ENCODE data around the gene CHEK2. TPM values are rescaled to one million over a fixed set of nuclear protein-coding genes. Genes with fewer than 3 reads are reported as not detected.
"Not testable (repeated sequence)": the region's sequence is repeated elsewhere in the genome, so short reads cannot be mapped to it uniquely, and the experiment has no call there.

The CHEK2 gene
- total and polyA plus RNA-seq, 2 experiments from 2014 or later: 12.2 to 21.8 TPM

- H3K36me3 ChIP-seq (ENCODE audit: low read depth): no peaks in the 10 kb centered on the region
- H3K27me3 ChIP-seq (replicated peaks; ENCODE audit: insufficient read depth): no peaks in the 10 kb centered on the region
- H3K4me1 ChIP-seq (ENCODE audit: insufficient read depth): peaks cover 12% of the 10 kb centered on the region
- H3K9ac ChIP-seq: no peak overlapping the region
- H3K4me3 ChIP-seq: no peak overlapping the region
- H2AFZ ChIP-seq: no peak overlapping the region
- in situ Hi-C loops (cut with MboI): no loop called here
- peak; percentile 41 for DNase-seq
- WGBS, 2 experiments (ENCODE audit: low coverage in 1 of 2, low lambda C conversion rate in 2 of 2, missing lambda C conversion rate in 2 of 2): 43 to 46% methylated on average over 3 of the region's 3 CpGs
- H3F3A ChIP-seq (ENCODE audit: insufficient read depth): peaks cover 13% of the 10 kb centered on the region; the same call in 1 of the 2 replicates
- H3K4me2 ChIP-seq (ENCODE audit: unreplicated experiment): no peak overlapping the region
- 0 out of 2 replicates have a peak, but pooled peaks cover 4% of the 10 kb centered on the region for H4K20me1 ChIP-seq (ENCODE audit: insufficient read depth)
- peaks cover 23% of the 10 kb centered on the region for H3K79me2 ChIP-seq (ENCODE audit: insufficient read depth)
- no peaks in the 10 kb centered on the region for H3K9me2 ChIP-seq (ENCODE audit: insufficient read depth)
- TF ChIP-seq EZH2phosphoT487 (IDR thresholded peaks at IDR 0.05; ENCODE audit: insufficient read depth, low read depth) (no peak), EZH2 (IDR thresholded peaks at IDR 0.05; ENCODE audit: insufficient read depth, poor library complexity, severe bottlenecking) (no peak)
- no peak overlapping the region for H3K27ac ChIP-seq
- no peaks in the 10 kb centered on the region for H3K9me3 ChIP-seq (ENCODE audit: low read depth)
Observed at GRCh38 chr22:28674121-28674563, 67.5 kb downstream of the CHEK2 start.

- Histone ChIP-seq H3K9me2 (ENCODE audit: insufficient read depth) (no peaks in the 10 kb centered on the region), H3K4me2 (ENCODE audit: unreplicated experiment) (no peak overlapping the region), H2AFZ (no peak overlapping the region), H3K36me3 (ENCODE audit: low read depth) (no peaks in the 10 kb centered on the region), H3K9ac (no peak overlapping the region), H3K27ac (peak overlapping the region; percentile 57), H3F3A (ENCODE audit: insufficient read depth) (peaks cover 13% of the 10 kb centered on the region; the same call in 1 of the 2 replicates), H4K20me1 (ENCODE audit: insufficient read depth) (0 out of 2 replicates have a peak, but pooled peaks cover 4% of the 10 kb centered on the region), H3K4me3 (no peak overlapping the region), H3K79me2 (ENCODE audit: insufficient read depth) (peaks cover 10% of the 10 kb centered on the region; the same call in 1 of the 2 replicates), H3K9me3 (ENCODE audit: low read depth) (no peaks in the 10 kb centered on the region), H3K27me3 (replicated peaks; ENCODE audit: insufficient read depth) (no peaks in the 10 kb centered on the region), H3K4me1 (ENCODE audit: insufficient read depth) (peaks cover 12% of the 10 kb centered on the region)
- WGBS, 2 experiments (ENCODE audit: low coverage in 1 of 2, low lambda C conversion rate in 2 of 2, missing lambda C conversion rate in 2 of 2): 88% methylated on average over 3 of the region's 3 CpGs
- in situ Hi-C loops (cut with MboI): no loop called here
- no peak for DNase-seq
- no peak for TF ChIP-seq EZH2phosphoT487 (IDR thresholded peaks at IDR 0.05; ENCODE audit: insufficient read depth, low read depth)
- TF ChIP-seq EZH2 (IDR thresholded peaks at IDR 0.05; ENCODE audit: insufficient read depth, poor library complexity, severe bottlenecking): no peak
Observed at GRCh38 chr22:28670756-28671155, 70.9 kb downstream of the CHEK2 start.

GRCh38 chr22:28670161-28670560 lies 71.5 kb downstream of the CHEK2 start:
- peak overlapping the region; percentile 57 for H3K27ac ChIP-seq
- in situ Hi-C loops (cut with MboI): no loop called here
- H3K9ac ChIP-seq: no peak overlapping the region
- H3K27me3 ChIP-seq (replicated peaks; ENCODE audit: insufficient read depth): no peaks in the 10 kb centered on the region
- H3K36me3 ChIP-seq (ENCODE audit: low read depth): no peaks in the 10 kb centered on the region
- H2AFZ ChIP-seq: no peak overlapping the region
- H3K4me1 ChIP-seq (ENCODE audit: insufficient read depth): peaks cover 12% of the 10 kb centered on the region
- H3K9me3 ChIP-seq (ENCODE audit: low read depth): no peaks in the 10 kb centered on the region
- TF ChIP-seq EZH2phosphoT487 (IDR thresholded peaks at IDR 0.05; ENCODE audit: insufficient read depth, low read depth) (no peak), EZH2 (IDR thresholded peaks at IDR 0.05; ENCODE audit: insufficient read depth, poor library complexity, severe bottlenecking) (no peak)
- H3K9me2 ChIP-seq (ENCODE audit: insufficient read depth): no peaks in the 10 kb centered on the region
- peak; percentile 59 for DNase-seq
- H3K4me3 ChIP-seq: no peak overlapping the region
- peaks cover 13% of the 10 kb centered on the region; the same call in 1 of the 2 replicates for H3F3A ChIP-seq (ENCODE audit: insufficient read depth)
- H3K4me2 ChIP-seq (ENCODE audit: unreplicated experiment): no peak overlapping the region
- 0 out of 2 replicates have a peak, but pooled peaks cover 4% of the 10 kb centered on the region for H4K20me1 ChIP-seq (ENCODE audit: insufficient read depth)
- 68 to 70% methylated on average over 4 of the region's 4 CpGs for WGBS, 2 experiments (ENCODE audit: low coverage in 1 of 2, low lambda C conversion rate in 2 of 2, missing lambda C conversion rate in 2 of 2)
- H3K79me2 ChIP-seq (ENCODE audit: insufficient read depth): peaks cover 7% of the 10 kb centered on the region; the same call in 1 of the 2 replicates

GRCh38 chr22:28669387-28669786 lies 72.2 kb downstream of the CHEK2 start:
- Histone ChIP-seq H3K27ac (0 out of 2 replicates have a peak overlapping the region, but pooled peaks have one; percentile 21), H3F3A (ENCODE audit: insufficient read depth) (peaks cover 13% of the 10 kb centered on the region; the same call in 1 of the 2 replicates)
- no peak for DNase-seq

GRCh38 chr22:28663569-28663942 lies 78.1 kb downstream of the CHEK2 start:
- in situ Hi-C loops (cut with MboI); H3K4me2 ChIP-seq (ENCODE audit: unreplicated experiment); H3K79me2 ChIP-seq (ENCODE audit: insufficient read depth); H3K36me3 ChIP-seq (ENCODE audit: low read depth); H3K9me2 ChIP-seq (ENCODE audit: insufficient read depth); H3K4me1 ChIP-seq (ENCODE audit: insufficient read depth); H3K9ac ChIP-seq; H4K20me1 ChIP-seq (ENCODE audit: insufficient read depth); H3K27me3 ChIP-seq (replicated peaks; ENCODE audit: insufficient read depth); H3K4me3 ChIP-seq; H3K9me3 ChIP-seq (ENCODE audit: low read depth); H2AFZ ChIP-seq; H3K27ac ChIP-seq; H3F3A ChIP-seq (ENCODE audit: insufficient read depth); DNase-seq: not testable (repeated sequence)
- 85% methylated on average over 5 of the region's 13 CpGs; no CpG with 5 or more reads in 1 of the 2 experiments for WGBS, 2 experiments (ENCODE audit: low coverage in 1 of 2, low lambda C conversion rate in 2 of 2, missing lambda C conversion rate in 2 of 2)

More at GRCh38 chr22:28669387-28669786, 72.2 kb downstream of the CHEK2 start:
- Histone ChIP-seq H3K9ac (no peak overlapping the region), H4K20me1 (ENCODE audit: insufficient read depth) (0 out of 2 replicates have a peak, but pooled peaks cover 4% of the 10 kb centered on the region), H2AFZ (no peak overlapping the region), H3K4me1 (ENCODE audit: insufficient read depth) (peaks cover 8% of the 10 kb centered on the region), H3K79me2 (ENCODE audit: insufficient read depth) (peaks cover 7% of the 10 kb centered on the region; the same call in 1 of the 2 replicates), H3K9me3 (ENCODE audit: low read depth) (no peaks in the 10 kb centered on the region), H3K36me3 (ENCODE audit: low read depth) (no peaks in the 10 kb centered on the region), H3K27me3 (replicated peaks; ENCODE audit: insufficient read depth) (no peaks in the 10 kb centered on the region), H3K4me2 (ENCODE audit: unreplicated experiment) (no peak overlapping the region), H3K4me3 (no peak overlapping the region), H3K9me2 (ENCODE audit: insufficient read depth) (no peaks in the 10 kb centered on the region)
- WGBS, 2 experiments (ENCODE audit: low coverage in 1 of 2, low lambda C conversion rate in 2 of 2, missing lambda C conversion rate in 2 of 2): 51 to 59% methylated on average over 2 of the region's 2 CpGs
- in situ Hi-C loops (cut with MboI): no loop called here
- TF ChIP-seq EZH2 (IDR thresholded peaks at IDR 0.05; ENCODE audit: insufficient read depth, poor library complexity, severe bottlenecking): no peak
- no peak for TF ChIP-seq EZH2phosphoT487 (IDR thresholded peaks at IDR 0.05; ENCODE audit: insufficient read depth, low read depth)

Data from GM23248 (cell line).